ENCODE results near the gene ARFRP1.
"Not testable (repeated sequence)": the region's sequence is repeated elsewhere in the genome, so short reads cannot be mapped to it uniquely, and the experiment has no call there.

ARFRP1 gene

GRCh38 chr20:63653041-63653973 is 54.5 kb downstream of the ARFRP1 start, which contains the start of gene STMN3:
Gene STMN3, minus strand, starts transcription at chr20:63653424. Its CDS starts 79 bp downstream, at chr20:63653345.
- peak; percentile 97 for DNase-seq

GRCh38 chr20:63652192-63652980 is 55.4 kb downstream of the ARFRP1 start:
- peak; percentile 87 for DNase-seq

GRCh38 chr20:63651942-63652191 is 55.9 kb downstream of the ARFRP1 start:
- no peak for DNase-seq

GRCh38 chr20:63650486-63650885 is 57.3 kb downstream of the ARFRP1 start:
- not testable (repeated sequence) for DNase-seq

- DNase-seq = no peak
Measured at GRCh38 chr20:63648895-63649589, 58.7 kb downstream of the ARFRP1 start.
